Measurements from ENCODE around the gene KLF3.

KLF3 gene

GRCh38 chr4:38674258-38675144 lies 10.5 kb downstream of the KLF3 start:
- no peak for DNase-seq (ENCODE audit: low read depth)

GRCh38 chr4:38675146-38676121 lies 11.4 kb downstream of the KLF3 start:
- no peak for DNase-seq (ENCODE audit: low read depth)

- no peak for DNase-seq (ENCODE audit: low read depth)
Observed at GRCh38 chr4:38676986-38677385, 13.0 kb downstream of the KLF3 start.

DNA sequence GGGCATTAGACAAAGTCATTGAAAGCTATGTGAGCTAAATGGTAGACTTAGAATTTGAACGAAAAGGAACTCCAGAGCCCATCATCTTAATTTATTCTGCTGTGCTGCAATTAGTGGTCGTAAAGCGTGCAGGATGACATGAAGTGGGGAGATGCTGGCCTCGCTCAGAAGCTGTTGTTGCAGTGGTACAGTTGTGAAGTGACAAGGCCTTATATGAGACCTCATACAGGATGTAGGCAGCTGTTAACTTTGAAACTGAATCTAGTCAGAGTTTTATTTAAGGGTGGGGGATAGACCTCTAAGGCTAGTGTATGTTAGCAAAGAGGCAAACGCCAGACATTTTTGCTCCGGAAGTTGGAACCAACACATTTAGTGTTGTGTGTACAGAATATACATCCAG lies 13.4 kb downstream of the KLF3 start:
- no peak for DNase-seq (ENCODE audit: low read depth)

- DNase-seq (ENCODE audit: low read depth), result peak; percentile 85
Observed at GRCh38 chr4:38678078-38678477, 14.1 kb downstream of the KLF3 start.

DNA sequence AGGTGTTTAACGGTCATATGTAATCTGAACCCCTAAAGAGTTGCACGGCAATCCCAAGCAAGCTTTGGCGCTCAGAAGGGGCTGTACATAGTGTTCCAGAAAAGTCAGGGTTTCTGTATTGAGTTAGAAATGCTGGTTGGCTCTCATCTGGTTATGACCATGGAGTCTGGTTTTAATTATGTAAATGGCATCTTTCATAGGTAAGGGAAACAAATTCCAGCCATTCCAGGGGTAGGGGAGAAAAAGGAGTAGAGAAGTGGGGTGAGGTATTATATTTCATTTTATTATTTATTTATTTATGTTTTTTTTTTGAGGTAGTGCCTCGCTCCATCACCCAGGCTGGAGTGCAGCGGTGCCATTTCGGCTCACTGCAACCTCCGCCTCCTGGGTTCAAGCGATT lies 15.9 kb downstream of the KLF3 start:
- no peak for DNase-seq (ENCODE audit: low read depth)

DNA sequence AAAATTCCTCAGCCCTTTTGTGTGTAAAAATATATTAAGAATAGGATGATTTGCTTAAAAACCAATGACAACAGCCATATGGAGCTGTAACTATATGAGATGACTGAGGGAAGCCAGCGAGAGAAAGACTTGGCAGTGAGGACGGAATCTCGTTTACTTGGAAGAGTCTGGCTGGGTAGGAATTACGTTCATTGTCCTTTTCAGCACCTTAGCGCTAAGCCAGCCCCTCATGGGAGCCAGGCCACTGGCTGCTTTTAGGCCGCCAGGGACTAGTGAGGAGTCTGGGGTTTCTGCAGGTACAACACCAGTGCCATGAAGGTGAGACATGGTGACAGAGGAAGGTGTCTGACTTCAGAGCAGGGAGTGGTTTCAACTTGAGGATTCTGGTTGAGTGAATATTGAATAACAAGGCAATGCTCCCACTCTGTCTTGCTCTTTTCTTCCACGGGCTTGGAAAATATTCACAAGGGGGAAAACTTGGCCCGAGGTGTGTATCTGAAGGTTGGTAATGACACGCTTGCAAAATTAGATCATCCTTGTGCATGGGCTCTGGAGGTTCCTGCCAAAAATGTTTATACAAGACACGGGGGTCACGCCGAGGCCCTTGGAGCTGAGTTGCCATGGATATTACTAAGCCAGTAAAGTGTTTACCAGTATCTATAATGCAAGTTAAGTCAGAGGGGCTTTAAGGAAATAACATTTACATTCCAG lies 17.4 kb downstream of the KLF3 start:
- DNase-seq (ENCODE audit: low read depth), result no peak

- no peak for DNase-seq (ENCODE audit: low read depth)
Observed at GRCh38 chr4:38682336-38682735, 18.3 kb downstream of the KLF3 start.

DNA sequence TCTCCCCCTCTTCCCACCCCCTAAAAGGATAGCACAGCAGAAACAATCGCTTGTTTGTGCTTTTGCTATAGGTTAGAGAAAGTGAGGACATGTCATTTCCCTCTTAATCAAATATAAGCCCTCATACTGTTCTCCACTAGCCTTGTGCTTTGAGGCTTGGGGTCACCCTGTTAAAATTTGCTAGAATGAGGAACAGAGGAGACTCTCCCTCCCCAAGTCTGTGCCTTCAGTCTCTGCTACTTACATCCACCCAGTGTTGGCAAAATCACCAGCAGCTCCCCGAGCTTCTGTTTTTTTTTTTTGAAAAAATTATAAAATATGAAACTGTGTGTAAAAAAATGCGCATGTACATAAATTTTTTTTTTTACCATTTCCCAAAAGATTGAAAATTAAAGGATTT lies 19.3 kb downstream of the KLF3 start:
- DNase-seq (ENCODE audit: low read depth), result no peak

DNA sequence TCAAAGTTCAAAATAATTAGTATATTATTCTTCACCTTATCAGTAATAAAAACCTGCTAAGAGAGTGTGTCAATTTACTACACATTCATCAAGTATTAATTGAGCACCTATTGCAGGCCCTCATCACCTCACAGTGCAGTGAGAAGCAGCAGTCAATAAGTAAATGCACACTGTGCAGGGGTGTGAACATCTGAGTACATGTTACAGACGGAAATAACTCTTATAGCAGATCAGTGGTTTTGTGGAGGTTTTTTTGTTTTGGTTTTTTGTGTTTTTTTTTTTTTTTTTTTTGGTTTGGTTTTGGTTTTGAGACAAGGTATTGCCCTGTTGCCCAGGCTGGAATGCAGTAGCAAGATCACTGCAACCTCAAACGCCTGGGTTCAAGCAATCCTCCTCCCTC lies 20.3 kb downstream of the KLF3 start:
- DNase-seq (ENCODE audit: low read depth), result no peak

DNA sequence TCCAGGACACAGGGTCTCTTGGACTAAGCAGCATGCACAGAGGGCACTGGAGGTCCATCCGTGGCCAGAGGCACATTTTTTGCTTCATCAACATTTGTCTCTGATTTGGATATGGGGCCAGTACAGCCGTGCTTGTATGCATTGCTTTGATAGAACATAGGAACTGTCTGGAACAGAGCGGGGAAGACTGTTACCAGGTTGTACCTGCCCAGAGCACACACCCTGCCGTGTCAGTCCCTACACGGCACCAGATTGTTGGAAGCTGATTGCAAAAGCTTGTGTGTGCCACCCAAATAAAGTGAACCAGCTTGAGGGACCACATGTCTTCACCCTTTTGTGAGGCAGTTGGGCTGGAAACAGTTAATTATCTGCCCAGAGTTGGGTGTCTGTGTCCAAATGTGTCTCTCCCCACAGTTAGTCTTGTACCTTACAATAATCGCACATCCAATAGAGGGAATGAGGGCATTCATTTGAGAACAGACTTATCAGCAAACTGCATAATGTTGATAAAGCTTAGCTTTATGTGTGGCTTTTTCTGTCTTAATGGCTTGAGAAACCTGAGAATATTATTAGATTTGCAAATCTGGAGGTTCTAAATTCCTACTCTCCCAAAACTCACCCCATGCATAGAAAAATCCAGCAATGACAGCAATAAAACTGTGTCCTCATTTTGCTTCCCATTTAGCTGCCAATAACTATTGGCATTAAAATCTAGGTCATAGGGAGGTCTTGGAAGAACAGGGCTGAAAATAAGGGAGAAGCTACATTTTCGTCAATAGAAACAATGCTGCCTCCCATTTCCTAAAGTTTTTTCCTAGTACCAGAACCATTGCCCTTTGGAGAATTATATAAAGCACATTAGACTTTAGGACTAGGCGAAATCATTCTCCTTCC lies 21.2 kb downstream of the KLF3 start:
- DNase-seq (ENCODE audit: low read depth), result no peak

GRCh38 chr4:38686682-38687081 lies 22.7 kb downstream of the KLF3 start:
- DNase-seq (ENCODE audit: low read depth), result no peak

- no peak for DNase-seq (ENCODE audit: low read depth)
Observed at GRCh38 chr4:38687571-38688011, 23.6 kb downstream of the KLF3 start.

GRCh38 chr4:38688676-38689355 lies 24.8 kb downstream of the KLF3 start:
- DNase-seq (ENCODE audit: low read depth), result no peak

- DNase-seq (ENCODE audit: low read depth), result no peak
Observed at GRCh38 chr4:38691251-38692008, 27.4 kb downstream of the KLF3 start.

DNA sequence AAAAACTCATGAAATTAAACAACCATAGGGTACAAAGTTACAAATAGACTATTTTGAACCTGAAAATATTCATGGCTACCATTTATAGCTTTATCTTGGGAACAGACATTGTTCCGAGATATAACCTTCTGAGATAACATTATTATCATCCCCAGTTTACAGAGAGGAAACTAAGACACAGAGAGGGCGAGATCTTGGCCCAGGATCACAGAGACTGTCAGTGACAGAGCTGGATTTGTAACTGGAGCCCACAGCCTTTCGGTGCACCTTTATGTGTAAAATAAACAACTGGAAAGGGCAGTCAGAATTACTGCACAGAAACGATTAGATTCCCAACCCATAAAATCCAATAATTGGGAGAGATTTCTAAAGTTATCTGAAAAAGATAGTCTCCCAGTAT lies 28.4 kb downstream of the KLF3 start:
- DNase-seq (ENCODE audit: low read depth), result no peak

DNA sequence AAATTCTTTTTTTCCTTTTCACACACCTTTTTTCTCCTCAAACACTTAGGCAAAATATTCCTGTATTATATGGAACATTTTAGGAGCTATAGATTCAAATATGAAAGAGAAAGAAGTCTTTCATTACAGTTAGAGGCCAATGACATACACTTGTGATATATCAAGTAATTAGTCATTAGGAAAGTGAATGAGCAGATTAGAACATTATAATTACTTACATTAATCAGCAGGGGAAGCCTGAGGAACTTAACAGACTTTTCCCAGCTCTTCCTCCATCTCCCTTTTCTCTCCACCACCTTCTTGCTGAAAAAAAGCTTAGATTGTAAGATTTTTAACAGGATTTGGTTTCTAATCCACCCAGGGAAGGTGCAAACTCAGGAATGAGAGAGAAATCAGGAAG lies 29.6 kb downstream of the KLF3 start:
- DNase-seq (ENCODE audit: low read depth), result no peak

- no peak for DNase-seq (ENCODE audit: low read depth)
Observed at GRCh38 chr4:38694330-38694729, 30.3 kb downstream of the KLF3 start.

- DNase-seq (ENCODE audit: low read depth), result no peak
Observed at GRCh38 chr4:38695809-38696208, 31.8 kb downstream of the KLF3 start.

- no peak for DNase-seq (ENCODE audit: low read depth)
Observed at GRCh38 chr4:38696697-38697096, 32.7 kb downstream of the KLF3 start.
